TTC549 (cell line): ENCODE measurements around the gene FSTL4.

Experiments
- FAIRE-seq: peaks from 2 replicates; lab custom pipeline; 2012; peaks lifted over from hg19 to GRCh38; lab: Jason Lieb, UNC

FSTL4 gene

DNA sequence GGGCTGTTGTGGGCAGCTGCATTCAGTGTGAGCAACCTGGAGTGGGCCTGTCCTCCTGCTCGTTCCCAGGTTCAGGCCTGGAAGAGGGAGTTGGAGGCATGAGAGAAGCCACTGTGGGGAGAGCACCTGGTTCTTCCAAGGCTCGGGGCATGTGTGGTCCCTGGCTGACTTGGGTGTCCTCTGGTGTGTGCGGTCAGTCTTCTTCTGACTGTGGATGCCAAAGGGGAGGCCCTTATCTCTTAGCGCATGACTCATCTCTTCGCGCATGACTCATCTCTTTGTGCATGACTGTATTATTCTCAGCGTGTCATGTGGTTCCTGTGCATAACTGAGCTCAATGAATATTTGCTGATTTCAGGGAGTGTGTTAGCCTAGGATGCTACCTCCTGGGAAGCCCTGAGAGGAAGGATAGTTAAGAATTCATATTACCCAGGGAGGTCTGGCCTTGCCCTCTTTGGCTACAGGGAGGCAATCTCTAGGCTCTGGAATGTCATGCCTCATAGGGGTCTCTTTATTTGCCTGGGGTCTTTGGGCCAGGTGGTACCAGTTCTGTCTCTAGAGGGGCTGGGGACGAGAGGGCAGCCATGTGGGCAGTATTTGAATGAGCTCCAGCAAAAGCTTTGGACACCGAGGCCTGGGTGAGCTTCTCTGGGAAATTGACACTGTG is 371.8 kb downstream of the FSTL4 start:
- FAIRE-seq: no peak

GRCh38 chr5:133238426-133239205 is 373.7 kb downstream of the FSTL4 start:
- FAIRE-seq: no peak

DNA sequence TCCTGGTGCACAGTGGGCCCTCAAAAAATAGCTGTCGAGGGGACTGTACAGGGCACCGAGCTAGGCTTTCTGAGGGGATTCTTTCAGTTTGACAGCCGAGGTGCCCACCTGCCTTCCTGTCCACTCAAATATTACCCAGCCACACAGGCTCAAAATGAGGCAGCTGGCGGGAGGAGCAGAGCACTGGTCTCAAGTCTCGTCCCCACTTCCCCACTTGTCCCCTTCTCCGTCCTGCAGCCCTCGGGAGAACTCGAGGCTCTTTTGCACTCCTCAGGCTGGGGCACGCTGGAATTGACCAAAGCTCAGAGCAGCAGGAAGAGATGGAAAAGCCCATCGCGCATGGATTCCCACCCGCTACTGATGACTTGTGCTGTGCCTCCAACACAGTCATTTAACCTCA is 375.4 kb downstream of the FSTL4 start:
- FAIRE-seq: no peak

DNA sequence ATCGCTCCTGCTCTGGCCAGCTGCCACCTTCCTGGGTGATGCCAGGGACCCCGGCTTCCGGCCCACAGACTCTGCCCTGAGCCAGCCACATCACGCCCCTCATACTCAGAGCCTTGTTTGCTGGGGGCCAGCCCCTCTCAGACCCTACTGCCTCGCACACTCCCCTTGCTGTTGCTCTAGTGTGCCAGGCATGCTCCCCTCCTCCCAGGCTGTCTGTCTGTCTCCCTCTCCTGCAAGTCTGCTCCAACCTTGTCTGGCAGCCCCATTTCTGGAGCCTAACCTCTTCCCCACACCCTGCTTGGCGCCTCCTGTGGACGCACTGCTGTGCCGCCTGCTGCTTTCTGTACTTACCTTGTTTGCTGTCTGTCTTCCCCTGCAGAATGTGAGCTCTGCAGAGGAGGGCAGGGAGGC is 375.8 kb downstream of the FSTL4 start:
- FAIRE-seq: no peak

DNA sequence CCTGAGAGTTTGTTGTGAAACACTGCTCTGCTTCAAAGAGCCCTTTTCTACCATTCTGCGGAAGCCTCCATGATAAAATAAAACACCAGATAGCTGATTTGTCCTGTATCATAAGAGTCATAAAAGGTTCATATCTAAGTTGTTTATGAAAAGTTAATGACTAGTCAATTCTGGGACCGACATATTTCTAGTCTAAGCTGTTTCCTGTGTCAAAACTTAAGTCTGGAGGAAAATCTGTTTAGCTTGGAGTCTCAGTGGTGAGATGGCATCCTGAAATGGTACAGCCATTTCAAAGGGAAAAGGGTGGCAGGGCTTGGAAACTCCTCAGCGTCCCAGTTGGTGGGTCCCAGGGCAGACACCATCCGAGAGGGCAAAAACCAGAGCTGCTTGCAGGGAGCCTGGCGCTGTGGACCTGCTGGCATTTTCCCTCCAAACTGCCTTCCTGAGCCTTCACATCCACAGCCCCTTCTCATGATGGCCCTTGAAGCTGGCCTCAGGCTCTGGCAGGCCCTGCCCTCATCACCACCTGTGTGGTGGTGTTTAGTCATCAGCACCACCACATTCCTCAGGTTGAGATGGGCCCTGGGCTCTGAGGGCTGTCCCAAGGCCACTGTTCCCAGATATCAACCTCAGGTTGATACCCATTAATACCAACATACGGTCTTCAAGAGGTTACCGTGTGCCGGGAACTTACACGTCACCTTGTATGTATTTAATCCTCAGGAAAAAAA is 376.5 kb downstream of the FSTL4 start:
- no peak for FAIRE-seq

GRCh38 chr5:133234911-133235310 is 377.4 kb downstream of the FSTL4 start:
- no peak for FAIRE-seq

DNA sequence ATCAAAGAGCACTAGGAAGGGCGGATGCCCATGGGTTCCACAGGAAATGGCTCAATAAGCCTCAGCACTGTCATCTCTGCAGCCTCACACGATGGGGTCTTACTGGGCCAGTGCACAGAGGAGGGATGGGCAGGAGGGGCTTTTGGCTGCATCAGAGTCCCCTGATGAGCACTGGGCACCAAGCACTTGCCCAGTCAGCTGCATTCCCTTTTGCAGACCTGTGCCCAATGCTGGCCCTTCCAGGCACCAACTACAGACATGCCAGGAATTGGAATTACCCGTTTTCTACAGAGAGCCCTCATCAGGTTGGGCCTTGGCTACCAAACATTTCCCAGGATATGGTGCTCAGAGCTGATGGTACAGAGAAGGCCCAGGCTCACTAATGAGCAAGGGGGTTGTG is 378.1 kb downstream of the FSTL4 start:
- FAIRE-seq: no peak

DNA sequence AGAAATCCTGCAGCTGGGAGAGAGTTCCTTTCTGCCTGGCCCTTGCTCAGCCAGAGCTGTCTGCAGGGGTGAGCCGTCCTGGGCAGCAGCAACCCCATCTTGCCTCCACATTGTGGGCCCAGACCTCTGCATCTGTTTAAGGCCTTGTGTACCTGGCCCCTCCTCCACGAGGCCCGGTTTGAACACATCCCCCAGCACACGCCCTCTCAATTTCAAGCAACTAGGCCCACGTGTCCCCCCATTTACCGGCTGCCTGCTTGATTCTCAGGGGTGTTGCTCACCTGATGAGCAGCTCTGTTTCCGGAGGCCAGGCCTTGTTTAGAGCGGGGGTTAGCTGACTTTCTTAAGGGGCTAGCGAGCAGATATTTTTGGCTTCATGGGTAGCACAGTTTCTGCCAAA is 378.7 kb downstream of the FSTL4 start:
- FAIRE-seq: no peak

- FAIRE-seq: no peak
These were observed 379.4 kb downstream of the FSTL4 start for GRCh38 chr5:133232911-133233310.

GRCh38 chr5:133232435-133232834 is 379.9 kb downstream of the FSTL4 start:
- no peak for FAIRE-seq

DNA sequence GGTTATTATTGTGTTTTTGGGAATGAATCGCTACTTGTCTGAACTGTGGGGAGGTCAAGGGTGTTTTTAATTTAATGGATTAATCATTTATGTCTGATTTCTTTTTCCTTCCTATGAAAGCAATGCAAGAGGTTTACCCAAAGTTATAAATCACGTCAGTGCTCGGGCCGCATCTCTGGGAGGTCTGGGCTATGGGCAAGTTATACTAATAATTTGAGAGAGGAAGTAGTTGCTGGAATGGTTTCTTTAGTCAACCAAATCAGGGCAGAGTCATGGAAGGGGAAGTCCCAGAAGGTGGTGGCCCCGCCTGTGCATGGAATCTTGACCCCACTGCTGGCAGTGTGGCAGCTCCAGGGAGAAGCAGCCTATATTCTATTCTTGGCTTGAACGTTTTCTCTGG is 380.3 kb downstream of the FSTL4 start:
- FAIRE-seq: no peak

- FAIRE-seq: no peak
These were observed 381.3 kb downstream of the FSTL4 start for GRCh38 chr5:133230823-133231578.

GRCh38 chr5:133229931-133230664 is 382.2 kb downstream of the FSTL4 start:
- FAIRE-seq: no peak

GRCh38 chr5:133228316-133228715 is 384.0 kb downstream of the FSTL4 start:
- FAIRE-seq: no peak

- no peak for FAIRE-seq
These were observed 384.4 kb downstream of the FSTL4 start for GRCh38 chr5:133227897-133228296.

- FAIRE-seq: no peak
These were observed 385.3 kb downstream of the FSTL4 start for GRCh38 chr5:133227082-133227481.

- FAIRE-seq: no peak
These were observed 386.2 kb downstream of the FSTL4 start for GRCh38 chr5:133226186-133226585.

GRCh38 chr5:133225671-133226152 is 386.6 kb downstream of the FSTL4 start:
- FAIRE-seq: no peak

DNA sequence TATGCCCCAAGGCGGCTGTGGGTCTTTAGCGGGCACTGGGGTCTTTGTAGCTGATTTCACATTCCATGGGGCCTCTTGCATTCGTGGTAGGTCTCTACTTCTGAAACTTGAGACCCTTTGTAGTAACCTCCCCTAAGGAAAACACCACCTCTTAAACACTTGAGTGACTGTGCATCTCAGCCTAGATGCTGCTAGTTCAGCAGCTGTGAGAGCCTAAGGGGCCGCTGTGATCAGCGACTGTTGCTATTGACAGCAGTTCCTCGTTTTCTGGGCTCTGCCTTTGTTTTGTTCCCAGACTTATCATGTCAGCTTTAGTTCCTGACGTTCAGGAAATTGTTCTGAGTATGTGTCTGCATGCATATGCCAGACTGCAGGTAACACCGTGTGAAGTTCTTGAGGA is 389.4 kb downstream of the FSTL4 start:
- FAIRE-seq: no peak

DNA sequence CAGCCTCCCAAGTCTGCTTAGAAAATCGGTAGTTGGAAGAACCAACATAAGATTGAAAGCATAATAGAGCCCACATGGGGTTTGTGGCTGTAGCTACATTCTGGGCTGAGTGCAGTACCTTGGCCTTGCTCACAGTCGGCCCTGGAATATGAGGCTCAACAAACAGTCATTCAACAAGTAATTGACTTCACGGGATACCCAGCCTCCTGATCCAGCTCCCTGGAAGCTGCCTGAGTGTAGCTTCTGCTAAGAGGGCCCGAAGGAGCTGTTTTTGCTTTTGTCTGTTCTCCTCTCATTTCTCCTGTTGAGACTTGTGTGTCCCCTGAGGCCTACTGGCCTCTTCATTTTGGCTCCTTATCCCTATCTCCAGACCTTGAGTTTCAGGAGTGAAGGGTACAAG is 389.8 kb downstream of the FSTL4 start:
- FAIRE-seq: no peak

DNA sequence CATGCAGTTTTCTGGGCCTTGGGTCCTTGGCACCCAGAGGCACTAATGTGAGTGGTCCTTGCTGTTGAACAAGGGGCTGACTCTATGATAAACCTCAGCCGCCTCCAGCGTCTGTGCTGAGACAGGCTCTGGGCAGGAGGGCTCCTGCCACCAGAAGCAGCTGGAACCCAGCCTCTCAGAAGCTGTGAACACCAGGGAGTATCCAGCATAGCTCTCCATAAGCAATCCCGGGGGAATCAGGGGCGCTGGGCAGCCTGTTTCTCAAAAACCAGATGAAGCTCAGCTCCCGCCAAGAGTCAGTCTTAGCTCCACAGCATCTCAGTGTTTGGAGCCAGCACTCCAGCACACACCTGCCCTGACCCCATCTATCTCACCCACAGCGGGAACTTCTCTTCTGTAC is 390.3 kb downstream of the FSTL4 start:
- FAIRE-seq: no peak
